Measurements from ENCODE around the gene AIPL1.

AIPL1 gene

DNA sequence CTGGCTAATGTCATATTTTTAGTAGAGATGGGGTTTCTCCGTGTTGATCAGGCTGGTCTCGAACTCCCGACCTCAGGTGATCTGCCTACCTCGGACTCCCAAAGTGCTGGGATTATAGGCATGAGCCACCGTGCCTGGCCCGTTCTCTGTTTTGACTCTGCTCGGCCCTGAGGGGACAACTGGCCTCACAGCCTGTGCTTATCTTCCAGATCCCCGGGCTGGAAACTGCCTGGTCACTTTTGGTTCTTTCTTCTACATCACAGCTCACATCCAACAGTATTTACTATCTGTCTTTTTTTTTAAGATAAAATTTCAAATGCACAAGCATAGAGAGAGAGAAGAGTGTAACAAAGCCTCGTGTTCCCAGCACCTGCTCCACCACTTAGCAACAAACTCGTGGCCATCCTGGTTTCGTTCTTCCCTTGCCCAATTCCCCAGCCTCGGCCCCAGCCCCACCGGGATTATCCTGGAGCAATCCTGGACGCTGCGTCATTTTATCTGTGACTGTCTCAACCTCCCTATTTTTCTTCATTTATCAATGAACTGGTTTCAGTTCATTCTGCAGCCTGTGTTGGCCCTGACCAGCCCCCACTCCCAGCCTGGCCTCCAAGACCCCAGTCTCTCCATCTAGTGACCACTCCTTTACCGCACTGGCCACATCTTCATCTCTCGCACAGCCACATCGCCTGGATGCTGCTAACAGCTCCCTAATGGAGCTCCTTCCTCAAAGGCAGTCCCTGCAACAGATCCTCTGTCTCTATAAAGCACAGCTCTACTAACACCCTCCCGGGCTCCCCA is 30.5 kb upstream of the AIPL1 start:
- no peak for DNase-seq

DNA sequence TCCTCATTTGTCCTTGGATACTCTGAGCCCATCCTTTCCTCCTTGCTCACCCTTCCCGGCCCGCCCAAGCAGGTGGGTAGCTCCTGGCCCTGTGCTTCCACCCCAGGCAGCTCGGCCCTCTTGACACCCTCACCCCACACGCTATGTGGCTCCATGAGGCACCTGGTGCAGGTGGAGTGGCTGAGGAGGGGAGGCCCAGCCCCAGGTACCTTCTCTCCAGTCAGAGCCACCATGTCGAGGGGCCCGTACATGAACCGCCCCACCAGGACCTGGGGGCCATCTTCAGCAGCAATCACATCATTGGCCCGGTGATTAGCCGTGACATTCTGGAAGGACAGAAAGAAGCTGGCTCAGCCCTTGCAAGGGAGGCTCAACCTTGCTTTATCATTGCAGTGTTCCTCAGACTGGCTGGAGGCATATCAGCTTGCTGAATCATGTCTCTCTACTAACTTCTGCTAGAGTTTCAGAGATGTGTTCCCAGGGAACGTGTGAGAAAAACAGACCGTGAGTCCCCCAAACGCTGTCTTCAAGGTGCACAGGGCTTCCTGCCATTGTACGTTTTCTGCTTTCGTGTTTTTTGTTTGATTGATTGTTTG is 29.6 kb upstream of the AIPL1 start:
- DNase-seq = no peak

DNA sequence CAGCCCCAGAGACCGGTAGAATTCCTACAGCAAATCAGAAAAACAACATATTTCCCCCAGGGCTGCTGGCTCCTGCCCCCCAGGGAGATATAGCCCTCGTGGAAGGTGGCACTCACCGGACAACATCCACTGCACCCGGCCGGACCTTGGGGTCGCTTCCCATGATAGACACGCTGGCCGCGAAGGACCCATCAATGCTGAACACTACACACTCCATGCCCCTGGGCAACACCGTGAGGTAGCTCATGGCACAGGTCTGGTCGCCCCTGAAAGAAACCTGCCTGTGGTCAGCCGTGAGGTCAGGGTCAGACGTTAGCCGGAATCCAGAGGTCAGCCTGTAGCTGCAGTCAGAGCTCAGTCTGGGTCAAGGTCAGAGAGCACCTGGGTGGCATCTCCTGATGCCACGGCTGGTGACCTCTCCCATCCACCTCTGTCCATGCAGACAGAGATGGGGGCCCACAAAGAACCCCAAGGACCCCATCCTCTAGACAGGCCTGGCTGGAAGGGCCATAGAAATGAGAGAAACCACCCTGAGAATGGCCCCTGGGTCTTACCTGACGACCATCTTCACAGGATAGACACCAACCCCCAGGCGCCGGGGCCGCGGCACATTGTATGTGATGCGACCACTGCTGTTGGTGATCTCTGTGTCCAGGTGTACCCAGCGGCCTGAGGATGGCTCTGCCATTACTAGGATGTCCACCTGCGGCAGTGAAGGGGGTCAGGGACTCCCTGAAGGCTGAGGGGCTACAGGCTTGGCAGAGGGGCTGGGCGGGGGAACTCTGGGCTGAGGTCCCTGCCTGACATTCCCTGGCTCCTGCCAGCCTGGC is 28.9 kb upstream of the AIPL1 start:
- no peak for DNase-seq

DNA sequence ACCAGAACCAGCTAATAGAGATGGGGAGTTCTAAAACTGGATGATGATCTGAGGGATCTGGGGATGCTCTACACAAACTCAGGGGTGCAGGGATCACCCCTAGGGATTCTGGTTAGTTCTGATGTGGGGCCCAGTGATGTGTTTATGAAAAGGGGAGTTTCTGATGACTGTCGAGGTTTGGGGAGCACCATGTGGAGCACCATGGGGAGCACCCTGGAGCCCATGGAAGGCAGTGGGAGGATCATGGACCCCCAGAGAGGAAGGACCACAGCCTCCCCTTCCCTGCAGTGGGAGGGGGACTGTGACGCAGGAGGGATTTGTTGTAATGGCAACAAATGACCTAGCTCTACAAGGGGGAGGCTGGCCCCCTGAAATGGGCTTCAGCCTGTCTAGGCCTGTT is 27.8 kb upstream of the AIPL1 start:
- DNase-seq = no peak

DNA sequence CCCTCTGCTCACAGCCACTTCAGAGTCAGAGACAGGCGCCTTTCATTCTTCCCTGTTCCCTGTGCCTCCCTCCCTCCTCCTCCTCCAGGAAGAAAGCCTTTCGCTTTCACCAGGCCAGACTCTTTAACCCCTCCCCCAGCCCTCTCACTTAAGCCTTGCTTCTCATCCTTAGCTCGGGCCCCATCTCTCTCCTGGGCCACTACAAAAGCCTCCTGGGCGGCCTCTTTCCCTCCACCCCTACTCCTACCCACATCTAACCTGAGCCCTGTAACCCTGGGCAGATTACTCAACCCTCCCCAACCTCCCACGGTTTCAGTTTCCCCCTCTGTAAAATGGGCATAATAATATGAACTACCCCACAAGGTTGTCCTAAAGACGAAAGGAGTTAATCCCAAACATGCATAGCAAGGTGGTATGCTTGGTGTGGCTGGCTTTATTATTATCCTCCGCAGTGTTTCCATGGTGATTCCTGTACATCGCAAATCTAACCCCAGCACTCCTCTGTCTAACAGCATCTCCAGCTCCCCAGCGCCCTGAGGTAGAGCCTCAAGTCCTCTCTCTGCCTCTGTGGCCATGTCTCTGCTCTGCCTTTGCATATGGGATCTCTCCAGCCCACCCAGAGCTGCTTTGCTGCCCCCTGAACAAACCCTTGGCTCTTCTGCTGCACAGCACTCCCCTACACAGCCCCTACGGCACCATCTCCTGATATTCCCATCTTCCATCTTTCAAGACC is 27.0 kb upstream of the AIPL1 start:
- peak; percentile 39 to 47 for DNase-seq

DNA sequence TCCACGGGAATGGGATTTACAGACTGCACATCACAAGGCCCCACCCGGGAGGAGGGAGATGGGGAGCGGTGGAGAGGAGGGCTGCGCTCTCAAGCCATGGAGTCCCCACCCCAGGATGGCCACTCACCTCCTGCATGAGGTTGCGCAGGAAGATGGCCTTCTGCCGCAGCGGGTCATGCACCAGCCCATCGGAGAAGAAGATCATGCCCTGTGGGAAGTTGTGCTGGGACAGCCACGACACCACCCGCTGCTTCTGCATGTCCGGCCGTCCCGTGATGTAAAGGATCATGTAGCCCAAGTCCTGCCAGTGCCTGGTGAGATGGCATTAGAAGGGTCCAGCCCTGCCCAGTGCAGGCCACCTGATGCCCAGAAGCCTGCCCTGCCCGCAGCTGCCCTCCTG is 26.3 kb upstream of the AIPL1 start:
- no peak for DNase-seq

DNA sequence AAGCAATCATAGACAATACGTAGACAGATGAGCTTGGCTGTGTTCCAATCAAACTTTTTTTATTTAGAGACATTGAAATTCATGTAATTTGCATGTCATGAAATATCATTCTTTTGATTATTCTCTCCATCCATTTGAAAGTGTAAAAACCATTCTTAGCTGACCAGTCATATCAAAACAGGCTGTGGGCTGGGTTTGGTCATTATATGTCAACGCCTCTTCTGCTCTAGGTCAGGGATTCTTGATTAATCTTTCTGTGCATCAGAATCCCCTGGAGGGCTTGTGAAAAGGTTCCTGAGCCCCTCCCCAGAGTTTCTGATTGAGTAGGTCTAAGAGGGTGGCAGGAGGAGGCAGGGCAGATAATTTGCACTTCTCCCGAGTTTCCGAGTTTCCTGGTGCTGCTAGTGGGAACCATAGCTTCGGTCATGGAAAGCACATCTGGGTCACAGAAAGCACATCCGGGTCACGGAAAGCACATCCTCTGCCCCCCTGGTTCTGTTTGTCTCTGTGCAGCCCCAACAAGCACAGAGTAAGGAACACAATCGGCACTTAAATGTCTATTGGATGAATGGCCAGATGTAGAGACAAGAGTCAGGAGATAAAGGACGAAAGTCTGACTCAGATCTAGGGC is 25.7 kb upstream of the AIPL1 start:
- no peak for DNase-seq

DNA sequence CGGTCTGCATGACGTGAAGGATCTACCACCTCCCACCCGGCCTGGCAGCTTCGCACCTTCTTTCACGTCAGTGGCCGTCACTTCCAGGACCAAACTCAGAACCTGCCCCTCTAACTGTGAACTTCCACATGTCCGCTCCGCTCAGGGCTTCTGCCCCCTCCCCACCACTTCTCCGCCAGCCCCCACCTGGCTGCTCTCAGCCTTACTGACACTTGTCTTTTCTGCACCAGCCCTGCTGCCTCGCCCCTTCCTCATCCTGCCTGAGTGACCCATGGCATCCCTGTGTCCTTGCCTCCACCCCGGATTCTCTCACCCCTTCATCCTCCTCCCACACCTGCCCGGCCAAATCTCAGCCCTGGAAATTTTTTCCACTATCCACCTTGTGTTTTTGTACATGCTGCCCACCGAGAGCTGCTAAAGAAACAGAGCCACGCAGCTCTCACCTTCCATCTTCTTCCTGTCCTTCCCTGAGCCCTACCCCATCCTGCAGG is 23.6 kb upstream of the AIPL1 start:
- no peak for DNase-seq

DNA sequence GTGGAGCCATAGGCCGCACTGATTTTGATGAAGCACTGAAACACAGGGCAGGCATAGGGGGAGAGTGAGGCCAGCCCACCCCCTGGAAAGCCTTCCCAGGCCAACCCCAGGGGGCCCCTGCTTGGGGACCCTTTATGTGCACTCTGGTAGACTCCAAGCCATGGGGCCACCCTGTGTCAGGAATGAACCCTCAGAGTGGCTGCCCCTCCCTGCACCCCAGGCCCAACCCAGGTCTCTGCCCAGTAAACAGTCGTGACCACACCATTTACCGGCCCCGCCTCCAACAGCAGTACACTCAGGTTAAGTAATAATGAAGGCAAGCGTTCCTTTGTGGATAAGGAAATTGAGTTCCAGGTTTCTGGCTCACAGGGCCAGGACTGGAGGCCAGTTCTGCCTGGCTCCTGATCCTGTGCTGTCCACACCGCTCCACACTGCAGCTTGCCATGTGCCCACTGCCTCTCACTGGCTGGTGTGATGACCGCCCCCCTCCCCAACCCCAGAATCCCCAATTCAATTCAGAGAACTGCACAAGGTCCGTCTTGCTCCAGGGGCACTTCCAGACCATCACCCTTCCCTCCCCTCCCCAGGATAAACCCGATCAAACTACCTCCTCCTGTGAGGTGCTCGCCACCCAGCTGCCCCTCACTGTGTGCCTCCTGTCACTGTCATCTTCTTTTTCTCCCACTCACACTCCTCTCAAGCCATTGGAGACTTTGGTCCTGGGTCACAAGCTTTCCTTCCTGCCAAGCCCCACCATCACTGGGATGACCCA is 23.0 kb upstream of the AIPL1 start:
- no peak for DNase-seq

DNA sequence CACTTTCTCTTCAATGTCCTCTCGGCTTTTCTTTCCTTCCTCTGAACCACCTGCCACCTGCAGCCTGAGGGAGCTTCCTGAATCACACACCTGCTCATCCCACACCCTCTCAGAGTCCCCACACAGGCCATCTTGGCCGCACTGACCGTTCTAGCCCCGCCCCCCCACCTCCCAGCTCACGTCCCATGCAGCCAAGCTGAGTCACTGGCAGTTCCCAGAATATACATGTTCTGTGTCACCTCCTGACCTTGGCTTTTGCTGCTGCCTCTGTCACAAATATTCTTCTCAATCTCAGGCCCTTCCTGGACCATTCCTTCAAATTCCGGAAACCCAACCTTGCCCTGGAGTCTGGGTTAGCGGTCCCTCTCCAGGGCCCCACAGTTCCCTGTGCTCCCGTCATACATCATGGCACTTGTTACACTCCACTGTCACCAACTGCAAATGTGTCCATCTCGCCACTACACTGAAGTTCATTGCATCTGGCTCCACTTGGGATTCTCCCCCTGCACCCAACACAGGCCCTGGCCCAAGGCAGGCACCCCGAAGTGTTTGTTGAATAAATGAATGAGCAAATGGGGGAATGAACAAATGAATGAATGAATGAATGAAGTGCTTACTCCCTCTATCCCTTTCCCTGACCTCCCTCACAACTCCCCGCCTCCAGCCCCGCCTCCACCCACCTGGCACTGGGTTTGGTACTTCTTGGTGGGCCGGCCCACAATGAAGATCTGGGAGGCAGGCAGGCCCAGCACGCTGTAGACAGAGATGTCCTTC is 22.2 kb upstream of the AIPL1 start:
- no peak for DNase-seq

DNA sequence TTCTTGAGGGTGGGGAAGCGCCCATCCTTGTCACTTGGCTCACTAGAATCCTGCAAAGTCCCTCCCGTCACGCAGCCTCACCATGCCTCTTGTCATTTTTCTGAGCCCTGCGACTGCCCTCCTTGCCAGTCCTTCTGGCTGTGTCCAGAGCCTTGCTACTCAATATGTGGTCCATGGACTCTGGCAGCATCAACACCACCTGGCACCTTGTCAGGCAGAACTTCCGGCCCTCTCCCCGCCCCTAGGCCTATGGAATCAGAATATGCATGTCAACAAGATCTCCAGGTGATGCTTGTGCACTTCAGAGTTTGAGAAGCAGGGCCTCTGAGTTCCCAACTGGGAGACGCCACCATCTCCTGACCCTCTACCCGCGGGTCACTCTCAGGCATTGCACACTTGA is 21.4 kb upstream of the AIPL1 start:
- DNase-seq = no peak

DNA sequence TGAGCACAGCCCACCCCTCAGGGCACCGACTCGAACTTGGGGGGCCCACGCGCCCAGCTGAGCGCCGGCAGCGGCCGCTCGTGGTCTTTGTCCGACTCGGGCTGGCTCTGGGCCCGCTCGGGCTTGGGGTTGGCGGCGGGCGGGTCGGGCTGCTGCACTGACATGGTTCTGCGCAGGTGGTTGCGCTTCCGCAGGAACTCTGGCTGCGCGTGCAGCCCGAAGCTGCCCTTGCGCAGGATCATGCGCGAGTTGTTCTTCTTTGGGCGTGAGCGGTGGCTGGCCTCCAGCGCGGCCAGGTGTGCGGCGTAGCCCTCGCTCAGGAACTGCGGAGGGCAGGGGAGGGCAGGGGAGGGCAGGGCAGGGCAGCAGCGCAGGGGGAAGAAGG is 20.4 kb upstream of the AIPL1 start:
- DNase-seq = peak in 1 of 2 experiments; percentile 51

DNA sequence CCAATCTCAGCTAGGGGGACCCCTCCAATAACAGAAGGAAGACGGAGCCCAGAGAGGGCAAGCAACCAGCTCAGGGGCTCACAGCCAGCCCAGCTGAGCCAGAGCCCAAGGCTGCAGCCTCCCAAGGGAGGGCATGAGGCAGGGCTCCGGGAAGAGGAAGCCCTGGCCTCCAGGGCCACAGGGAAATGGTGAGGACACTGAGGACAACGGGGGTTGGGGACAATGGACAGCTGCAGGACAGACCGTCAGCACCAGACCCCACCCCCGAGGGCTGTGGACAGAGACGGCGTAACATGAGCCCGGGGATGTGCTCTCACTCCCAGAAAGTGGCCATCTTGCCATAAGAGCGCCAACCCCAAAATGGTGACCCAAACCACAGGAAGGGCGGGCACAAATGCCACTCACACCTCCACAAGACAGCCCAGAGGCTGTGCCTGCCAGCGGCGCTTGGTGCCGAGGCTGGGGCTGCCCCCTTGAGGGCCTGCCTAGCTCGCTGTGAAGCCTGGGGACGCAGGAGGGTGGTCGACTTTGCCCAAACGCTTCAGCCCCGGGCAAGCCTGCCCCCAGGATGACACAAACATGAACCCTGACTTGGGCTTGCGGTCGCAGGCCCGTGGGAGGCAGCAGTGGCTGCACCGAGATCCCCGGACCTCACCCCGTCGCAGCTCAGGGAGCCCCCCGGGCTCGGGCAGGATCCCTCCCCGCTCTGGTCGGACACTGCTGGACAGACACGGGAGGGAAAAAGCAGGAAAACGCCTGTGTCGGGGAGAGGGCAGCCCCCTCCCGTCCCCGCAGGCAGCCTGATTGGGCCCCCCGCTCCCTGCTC is 19.8 kb upstream of the AIPL1 start:
- DNase-seq = no peak

DNA sequence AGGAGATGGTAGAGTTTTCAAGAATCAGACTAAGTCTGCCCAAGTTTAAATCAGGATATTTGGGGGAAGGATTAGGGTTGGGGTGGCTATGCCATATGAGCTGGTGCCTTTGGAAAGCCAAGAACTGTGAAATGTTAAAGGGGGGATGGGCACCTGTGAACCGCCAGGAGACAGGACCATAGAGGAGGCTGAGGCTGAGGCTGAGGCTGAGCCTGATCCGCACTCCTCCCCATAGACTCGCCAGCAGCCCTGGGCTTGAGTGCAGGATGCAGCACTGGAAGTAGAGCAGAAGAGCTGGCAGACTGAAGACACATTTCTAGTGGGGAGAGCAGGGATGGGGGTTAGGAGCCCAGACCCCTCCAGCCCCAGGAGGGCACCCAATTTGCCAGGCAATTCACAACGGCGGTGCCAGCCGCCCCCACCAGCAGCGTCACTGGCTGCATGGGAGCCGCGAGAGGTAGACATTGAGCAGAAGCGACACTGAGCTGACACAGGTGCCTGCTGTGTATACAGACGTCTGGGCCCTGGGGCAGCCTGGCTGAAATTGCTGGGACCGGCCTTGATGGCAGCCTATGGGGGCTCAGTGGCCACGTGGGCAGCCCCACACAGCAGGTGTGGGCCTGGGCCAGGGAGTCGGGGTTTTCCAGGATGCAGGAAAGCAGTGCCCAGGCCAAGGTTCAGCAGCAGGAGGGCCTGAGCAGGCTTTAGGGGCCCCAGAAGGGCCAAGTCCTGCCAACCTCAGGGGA is 18.5 kb upstream of the AIPL1 start:
- no peak for DNase-seq

DNA sequence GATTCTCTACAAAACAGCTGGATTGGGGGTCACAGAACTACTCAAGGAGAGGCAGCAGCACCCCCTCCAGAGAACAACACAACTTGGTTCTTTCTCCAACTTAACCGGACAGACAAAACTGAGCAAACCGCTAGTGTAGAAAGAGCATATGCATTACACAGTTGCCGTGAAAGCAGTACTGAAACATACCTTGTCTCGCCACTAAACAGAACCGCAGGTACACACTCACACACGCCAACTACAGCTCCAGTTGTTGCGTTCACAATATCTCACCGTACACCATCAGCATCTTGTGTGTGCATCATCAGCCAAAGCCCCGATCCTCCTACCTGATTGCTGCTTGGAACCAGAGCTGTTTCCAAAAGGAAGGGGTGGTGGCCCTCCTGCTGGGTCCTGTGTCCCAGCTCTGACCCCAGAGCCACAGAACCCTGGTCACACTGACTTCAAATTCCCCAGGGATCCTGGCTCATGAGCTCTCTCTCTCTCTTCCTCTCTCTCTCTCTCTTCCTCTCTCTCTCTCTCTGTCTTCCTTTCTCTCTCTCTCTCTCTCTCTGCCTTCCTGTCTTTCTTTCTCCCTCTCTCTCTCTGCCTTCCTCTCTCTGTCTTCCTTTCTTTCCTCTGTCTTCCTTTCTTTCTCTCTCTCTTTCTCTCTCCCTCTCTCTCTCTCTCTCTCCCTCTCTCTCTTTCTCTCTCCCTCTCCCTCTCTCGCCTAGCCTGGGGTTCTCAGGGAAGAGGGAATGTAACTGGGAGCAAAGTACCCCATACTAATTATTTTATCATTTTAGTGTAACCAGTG is 17.7 kb upstream of the AIPL1 start:
- DNase-seq = no peak

DNA sequence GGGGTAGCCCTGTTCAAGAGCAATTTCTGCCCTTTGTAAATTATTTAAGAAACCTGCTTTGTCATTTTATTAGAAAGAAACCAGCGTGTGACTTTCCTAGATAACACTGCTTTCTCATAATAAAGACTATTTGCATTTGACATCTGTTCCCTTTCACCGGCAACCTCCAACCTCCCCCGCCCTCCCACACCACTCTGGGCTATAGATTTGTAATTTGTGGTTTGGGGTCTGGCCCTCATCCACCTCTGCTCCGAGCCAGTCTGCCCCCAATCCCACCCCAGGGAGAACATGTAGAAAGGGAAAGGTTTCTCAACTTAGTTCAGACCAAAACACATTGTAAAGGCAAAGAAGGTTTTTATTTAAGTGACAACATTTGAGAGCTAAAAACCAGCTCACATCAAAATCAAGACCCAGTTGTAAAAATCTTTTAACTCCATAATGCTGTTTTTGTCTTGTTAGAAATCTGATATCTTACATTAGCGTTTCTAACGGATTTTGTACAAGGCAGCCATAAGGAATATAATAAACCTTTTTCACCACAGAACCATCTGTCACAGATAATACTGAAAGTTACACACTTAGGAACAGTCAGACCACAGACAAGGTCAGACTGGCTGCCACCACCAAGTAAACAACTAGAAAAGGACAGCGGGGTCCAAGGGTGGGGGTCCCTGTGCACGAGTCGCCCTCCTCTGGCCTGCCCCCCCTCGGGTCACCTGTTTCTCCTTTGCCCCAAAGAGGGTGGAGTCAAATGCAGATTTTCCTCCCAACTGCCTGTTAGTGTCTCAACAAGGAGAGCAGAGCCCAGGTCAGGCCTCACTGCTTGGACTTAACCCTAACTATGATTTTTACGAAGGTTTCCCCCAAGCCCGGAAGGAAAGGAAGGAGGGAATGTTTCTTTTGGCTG is 16.3 kb upstream of the AIPL1 start:
- no peak for DNase-seq

DNA sequence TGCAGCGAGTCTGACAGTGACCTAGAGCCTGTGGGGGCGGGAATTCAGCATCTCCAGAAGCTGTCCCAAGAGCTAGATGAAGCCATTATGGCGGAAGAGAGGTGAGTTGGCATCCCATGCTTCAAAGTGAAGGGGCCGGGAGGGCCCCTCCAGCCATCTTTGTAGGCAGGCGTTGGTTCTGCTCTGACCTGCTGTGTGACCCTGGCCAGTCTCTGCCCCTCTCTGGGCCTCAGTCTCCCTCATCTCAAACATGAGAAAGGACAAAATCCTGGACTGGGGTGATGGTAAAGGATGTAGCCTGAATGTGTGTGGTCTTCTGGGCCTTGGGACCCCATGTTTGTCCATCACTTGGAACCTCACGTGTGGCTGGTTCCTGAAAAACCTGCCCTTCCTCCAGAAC is 14.4 kb upstream of the AIPL1 start:
- DNase-seq = no peak
